Stomach (tissue), 9 donors: ENCODE measurements around the gene ANKRD36. TPM values are rescaled to one million over a fixed set of nuclear protein-coding genes. Genes with fewer than 3 reads are reported as not detected.
"Not testable (repeated sequence)": the region's sequence is repeated elsewhere in the genome, so short reads cannot be mapped to it uniquely, and the experiment has no call there.

Source experiments
- DNase-seq, 2 donors: peaks; one replicate each; pipeline versions ENCODE4 v3.0.0 to v3.0.0-alpha.2; 2013 to 2019
- H3K27ac ChIP-seq, 5 donors: fragments of 200-600 bp in 4 of 5; sonication (generic) in 4 of 5; one replicate each; pipeline ENCODE4 v1.5.1; 2013 to 2019; ENCODE audit warnings: mild to moderate bottlenecking in 1 of 5, moderate library complexity in 1 of 5
- H3K27me3 ChIP-seq, 3 donors: fragments of 200-600 bp; sonication (generic); one replicate each; pipeline ENCODE4 v1.5.1; 2017 to 2019; ENCODE audit warnings: mixed run types in 1 of 3
- H3K36me3 ChIP-seq, 4 donors: fragments of 200-600 bp; sonication (generic); 1 replicate in 3 of 4; 2 replicates in 1 of 4; pipeline ENCODE4 v1.5.1; 2016 to 2019
- H3K4me1 ChIP-seq, 4 donors: fragments of 200-600 bp; sonication (generic); one replicate each; pipeline ENCODE4 v1.5.1; 2016 to 2019
- H3K4me3 ChIP-seq, 4 donors: fragments of 200-600 bp; sonication (generic) in 3 of 4; one replicate each; pipeline ENCODE4 v1.5.1; 2016 to 2019; ENCODE audit warnings: mild to moderate bottlenecking in 1 of 4
- H3K9me3 ChIP-seq, 4 donors: fragments of 200-600 bp; sonication (generic); one replicate each; pipeline ENCODE4 v1.5.1; 2016 to 2019
- CTCF ChIP-seq, 7 experiments: fragments of 450-650 bp in 4 of 7; fragments of 200-600 bp in 3 of 7; sonication (generic) in 3 of 7; IDR thresholded peaks; one replicate each; pipeline ENCODE4 v1.5.1; 2016 to 2019; ENCODE audit warnings: antibody characterized with exemption in 7 of 7, control low read depth in 2 of 7, mild to moderate bottlenecking in 1 of 7
- EP300 ChIP-seq: sonication (generic); formaldehyde crosslinking; IDR thresholded peaks from one replicate; pipeline ENCODE4 v1.6.1; 2017; ENCODE audit warnings: antibody characterized with exemption
- POLR2A ChIP-seq, 4 donors: fragments of 450-650 bp; IDR thresholded peaks; one replicate each; pipeline ENCODE4 v1.6.1; 2016; ENCODE audit warnings: antibody characterized with exemption in 4 of 4, control low read depth in 2 of 4, mild to moderate bottlenecking in 1 of 4, moderate library complexity in 1 of 4
- POLR2AphosphoS5 ChIP-seq, 3 donors: sonication (generic); formaldehyde crosslinking; IDR thresholded peaks; one replicate each; pipeline ENCODE4 v1.6.1; 2016; ENCODE audit warnings: antibody characterized with exemption in 3 of 3
- WGBS, 5 donors: extraction: QIAGEN DNeasy Blood & Tissue Kit in 3 of 5; methylation state at CpG; one replicate each; pipeline versions ENCODE4 v1.1.5 to v1.1.7; 2013 to 2018; 5-methylcytosine and 5-hydroxymethylcytosine counted together
- intact Hi-C: fragments of 100-400 bp; cut with DNase I; formaldehyde crosslinking; loops from one replicate; pipeline ENCODE4 v1.15.1; 2023; ENCODE audit warnings: low total_unique reads
- polyA plus RNA-seq, 3 donors: library from polyadenylated mRNA; stranded (reverse); fragments of 200-250 nt; gene quantifications; one replicate each; pipeline ENCODE4 v1.2.3, GENCODE V29; 2013
- total RNA-seq, 5 donors: library from RNA; depleted of rRNA; stranded (reverse); fragments of >200 nt; gene quantifications; one replicate each; pipeline versions ENCODE4 v1.1.0 to v1.2.3, GENCODE V29; 2014 to 2016
- donor health status: healthy with polysubstance abuse.
- donor health status: Bipolar disorder and iron deficiency.
- donor health status: healthy.

The ANKRD36 gene
- total and polyA plus RNA-seq, 8 donors: 1.1 to 100 (median 47.9) TPM

- H3K27ac ChIP-seq, H3K9me3 ChIP-seq, H3K4me3 ChIP-seq, intact Hi-C loops, H3K27me3 ChIP-seq, H3K4me1 ChIP-seq, DNase-seq: not testable (repeated sequence)
- 78 to 87% (median 80%) methylated on average over 4 of the region's 4 CpGs for WGBS, 5 donors
- H3K36me3 ChIP-seq: peaks cover 0 to 43% (median 36%) of the 10 kb centered on the region in 4 donors
Measured at GRCh38 chr2:97167938-97168337, 55.0 kb downstream of the ANKRD36 start.

GRCh38 chr2:97168583-97168982 is 55.6 kb downstream of the ANKRD36 start:
- H3K4me1 ChIP-seq, intact Hi-C loops: not testable (repeated sequence)

GRCh38 chr2:97180391-97180790 is 67.4 kb downstream of the ANKRD36 start:
- H3K27me3 ChIP-seq, H3K4me1 ChIP-seq, intact Hi-C loops, DNase-seq, H3K9me3 ChIP-seq, H3K4me3 ChIP-seq, H3K27ac ChIP-seq: not testable (repeated sequence)
- WGBS, 5 donors: 38 to 68% (median 55%) methylated on average over 1 of the region's 1 CpG
- peaks cover under 1 to 44% (median 30%) of the 10 kb centered on the region in 4 donors for H3K36me3 ChIP-seq

More at GRCh38 chr2:97168583-97168982, 55.6 kb downstream of the ANKRD36 start:
- not testable (repeated sequence) for H3K9me3 ChIP-seq, H3K4me3 ChIP-seq, DNase-seq, H3K27ac ChIP-seq, H3K27me3 ChIP-seq
- H3K36me3 ChIP-seq: peaks cover 0 to 42% (median 31%) of the 10 kb centered on the region in 4 donors
- WGBS, 5 donors: 74 to 88% (median 81%) methylated on average over 2 of the region's 2 CpGs

- 63 to 64% methylated on average over 1 of the region's 1 CpG; no CpG with 5 or more reads in 3 of the 5 donors for WGBS, 5 donors
- H3K36me3 ChIP-seq: peaks cover 6 to 87% (median 74%) of the 10 kb centered on the region in 4 donors
- TF ChIP-seq POLR2AphosphoS5 (IDR thresholded peaks at IDR 0.05): peak in 1 of 3 donors; percentile 53
- H3K27ac ChIP-seq: peak overlapping the region in 1 of 5 donors; percentile 23
- H3K4me3 ChIP-seq, DNase-seq, H3K27me3 ChIP-seq, intact Hi-C loops, H3K9me3 ChIP-seq: not testable (repeated sequence)
- H3K4me1 ChIP-seq: peaks cover 0 to 32% (median under 1%) of the 10 kb centered on the region in 4 donors
Measured at GRCh38 chr2:97195349-97195748, 82.4 kb downstream of the ANKRD36 start.

- not testable (repeated sequence) for DNase-seq
Measured at GRCh38 chr2:97197251-97197650, 84.3 kb downstream of the ANKRD36 start.

GRCh38 chr2:97200887-97201286 is 87.9 kb downstream of the ANKRD36 start:
- H3K9me3 ChIP-seq, DNase-seq, H3K27me3 ChIP-seq, intact Hi-C loops, H3K4me3 ChIP-seq: not testable (repeated sequence)
- peaks cover 0 to 33% (median 6%) of the 10 kb centered on the region in 4 donors for H3K4me1 ChIP-seq
- 48 to 65% (median 60%) methylated on average over 2 of the region's 2 CpGs for WGBS, 5 donors
- H3K36me3 ChIP-seq: peaks cover 11 to 76% (median 51%) of the 10 kb centered on the region in 4 donors
- peak overlapping the region in 1 of 5 donors; percentile 61 for H3K27ac ChIP-seq

More at GRCh38 chr2:97197251-97197650, 84.3 kb downstream of the ANKRD36 start:
- Histone ChIP-seq H3K4me1 (peaks cover 0 to 44% (median 6%) of the 10 kb centered on the region in 4 donors), H3K36me3 (peaks cover 11 to 89% (median 66%) of the 10 kb centered on the region in 4 donors), H3K27ac (peak overlapping the region in 1 of 5 donors; percentile 37)
- H3K27me3 ChIP-seq, intact Hi-C loops, H3K9me3 ChIP-seq, H3K4me3 ChIP-seq: not testable (repeated sequence)
- 90 to 98% (median 93%) methylated on average over 1 of the region's 1 CpG for WGBS, 5 donors

- H3K27ac ChIP-seq, H3K9me3 ChIP-seq, H3K27me3 ChIP-seq, DNase-seq, intact Hi-C loops, H3K4me3 ChIP-seq: not testable (repeated sequence)
- Histone ChIP-seq H3K4me1 (peaks cover 0 to 27% (median 6%) of the 10 kb centered on the region in 4 donors), H3K36me3 (peaks cover 11 to 71% (median 48%) of the 10 kb centered on the region in 4 donors)
- WGBS, 5 donors: 82 to 91% (median 83%) methylated on average over 5 of the region's 5 CpGs
Measured at GRCh38 chr2:97202643-97203250, 89.8 kb downstream of the ANKRD36 start.

GRCh38 chr2:97210325-97210724 is 97.4 kb downstream of the ANKRD36 start:
- no peak for DNase-seq
- intact Hi-C loops: no loop called here
- H3K4me3 ChIP-seq: no peak overlapping the region
- no peaks in the 10 kb centered on the region for H3K9me3 ChIP-seq
- no peaks in the 10 kb centered on the region for H3K27me3 ChIP-seq
- 86 to 90% (median 88%) methylated on average over 5 of the region's 5 CpGs for WGBS, 5 donors
- peaks cover 0 to 6% (median 0%) of the 10 kb centered on the region in 4 donors for H3K4me1 ChIP-seq
- no peak for TF ChIP-seq CTCF (IDR thresholded peaks at IDR 0.05)
- TF ChIP-seq POLR2AphosphoS5 (IDR thresholded peaks at IDR 0.05): no peak
- TF ChIP-seq POLR2A (IDR thresholded peaks at IDR 0.05): no peak
- no peak for TF ChIP-seq EP300
- peaks cover 10 to 71% (median 43%) of the 10 kb centered on the region in 4 donors for H3K36me3 ChIP-seq
- no peak overlapping the region for H3K27ac ChIP-seq

- WGBS, 5 donors: no CpG with 5 or more reads among the region's 2 CpGs
- H3K27me3 ChIP-seq, DNase-seq, H3K4me1 ChIP-seq, H3K4me3 ChIP-seq, intact Hi-C loops, H3K9me3 ChIP-seq, H3K27ac ChIP-seq: not testable (repeated sequence)
- peaks cover 10 to 53% (median 38%) of the 10 kb centered on the region in 4 donors for H3K36me3 ChIP-seq
Measured at GRCh38 chr2:97215025-97215424, 102.1 kb downstream of the ANKRD36 start.

- H3K27ac ChIP-seq, H3K27me3 ChIP-seq, H3K4me1 ChIP-seq, H3K4me3 ChIP-seq, DNase-seq, intact Hi-C loops, H3K9me3 ChIP-seq: not testable (repeated sequence)
- peaks cover 5 to 24% (median 13%) of the 10 kb centered on the region in 4 donors for H3K36me3 ChIP-seq
- 96 to 100% (median 98%) methylated on average over 9 to 10 of the region's 10 CpGs for WGBS, 5 donors
Measured at GRCh38 chr2:97230848-97231585, 118.1 kb downstream of the ANKRD36 start.
